Sigmoid colon (tissue), 7 donors: ENCODE results near the gene HCAR1. TPM values are rescaled to one million over a fixed set of nuclear protein-coding genes. Genes with fewer than 3 reads are reported as not detected.

Source experiments
- DNase-seq: peaks from one replicate; pipeline ENCODE4 v3.0.0-alpha.2; 2019
- H3K27ac ChIP-seq, 4 donors: fragments of 200-600 bp; sonication (generic); one replicate each; pipeline ENCODE4 v1.5.1; 2016 to 2019; ENCODE audit warnings: mild to moderate bottlenecking in 1 of 4
- H3K27me3 ChIP-seq, 3 donors: fragments of 200-600 bp; sonication (generic); one replicate each; pipeline ENCODE4 v1.5.1; 2019; ENCODE audit warnings: mild to moderate bottlenecking in 1 of 3
- H3K36me3 ChIP-seq, 4 donors: fragments of 200-600 bp; sonication (generic); one replicate each; pipeline ENCODE4 v1.5.1; 2016 to 2019
- H3K4me1 ChIP-seq, 4 donors: fragments of 200-600 bp; sonication (generic); one replicate each; pipeline ENCODE4 v1.5.1; 2017 to 2019
- H3K4me3 ChIP-seq, 4 donors: fragments of 200-600 bp; sonication (generic); one replicate each; pipeline ENCODE4 v1.5.1; 2017 to 2019; ENCODE audit warnings: mild to moderate bottlenecking in 2 of 4, moderate library complexity in 1 of 4
- H3K9me3 ChIP-seq, 4 donors: fragments of 200-600 bp in 3 of 4; sonication (generic) in 3 of 4; one replicate each; pipeline versions ENCODE4 v1.5.1 to v1.6.1; 2013 to 2019
- EP300 ChIP-seq, 4 donors: sonication (generic); formaldehyde crosslinking; IDR thresholded peaks; one replicate each; pipeline ENCODE4 v1.6.1; 2017; ENCODE audit warnings: antibody characterized with exemption in 4 of 4
- POLR2A ChIP-seq, 2 donors: fragments of 450-650 bp; IDR thresholded peaks; one replicate each; pipeline ENCODE4 v1.6.1; 2016; ENCODE audit warnings: antibody characterized with exemption in 2 of 2, mild to moderate bottlenecking in 2 of 2, moderate library complexity in 2 of 2
- POLR2AphosphoS5 ChIP-seq, 4 donors: sonication (generic); formaldehyde crosslinking; IDR thresholded peaks; one replicate each; pipeline ENCODE4 v1.6.1; 2017; ENCODE audit warnings: antibody characterized with exemption in 4 of 4
- WGBS, 2 donors: extraction: QIAGEN DNeasy Blood & Tissue Kit; methylation state at CpG; one replicate each; pipeline ENCODE4 v1.1.7; 2013; 5-methylcytosine and 5-hydroxymethylcytosine counted together
- intact Hi-C: fragments of 100-400 bp; cut with DNase I; formaldehyde crosslinking; loops from one replicate; pipeline ENCODE4 v1.15.1; 2023
- polyA plus RNA-seq, 3 donors: library from polyadenylated mRNA; stranded (reverse); fragments of 200-250 nt; gene quantifications; one replicate each; pipeline ENCODE4 v1.2.3, GENCODE V29; 2013
- total RNA-seq, 4 donors: library from RNA; depleted of rRNA; stranded (reverse); fragments of >200 nt; gene quantifications; one replicate each; pipeline ENCODE4 v1.1.0, GENCODE V29; 2016
- TF ChIP-seq, protein P1 (sequence below), 4 experiments: fragments of 450-650 bp in 3 of 4; fragments of 200-600 bp in 1 of 4; IDR thresholded peaks; one replicate each; pipeline ENCODE4 v1.5.1; 2016 to 2019; ENCODE audit warnings: antibody characterized with exemption in 4 of 4, mild to moderate bottlenecking in 3 of 4, moderate library complexity in 2 of 4
- donor health status: healthy with polysubstance abuse.
- donor health status: Bipolar disorder and iron deficiency.
- donor health status: healthy.

Gene HCAR1
- total and polyA plus RNA-seq, 7 donors, result under 0.01 to 0.12 TPM; not detected in 5

- intact Hi-C loops, result no loop called here
- Histone ChIP-seq H3K27me3 (no peaks in the 10 kb centered on the region), H3K36me3 (no peaks in the 10 kb centered on the region), H3K4me1 (no peaks in the 10 kb centered on the region), H3K27ac (no peak overlapping the region), H3K9me3 (no peaks in the 10 kb centered on the region), H3K4me3 (no peak overlapping the region)
- DNase-seq, result no peak
- 91% methylated on average over 7 of the region's 7 CpGs for WGBS, 2 donors
- TF ChIP-seq EP300 (IDR thresholded peaks at IDR 0.05) (no peak), POLR2AphosphoS5 (IDR thresholded peaks at IDR 0.05) (no peak), POLR2A (IDR thresholded peaks at IDR 0.05) (no peak)
- TF ChIP-seq, protein P1, sequence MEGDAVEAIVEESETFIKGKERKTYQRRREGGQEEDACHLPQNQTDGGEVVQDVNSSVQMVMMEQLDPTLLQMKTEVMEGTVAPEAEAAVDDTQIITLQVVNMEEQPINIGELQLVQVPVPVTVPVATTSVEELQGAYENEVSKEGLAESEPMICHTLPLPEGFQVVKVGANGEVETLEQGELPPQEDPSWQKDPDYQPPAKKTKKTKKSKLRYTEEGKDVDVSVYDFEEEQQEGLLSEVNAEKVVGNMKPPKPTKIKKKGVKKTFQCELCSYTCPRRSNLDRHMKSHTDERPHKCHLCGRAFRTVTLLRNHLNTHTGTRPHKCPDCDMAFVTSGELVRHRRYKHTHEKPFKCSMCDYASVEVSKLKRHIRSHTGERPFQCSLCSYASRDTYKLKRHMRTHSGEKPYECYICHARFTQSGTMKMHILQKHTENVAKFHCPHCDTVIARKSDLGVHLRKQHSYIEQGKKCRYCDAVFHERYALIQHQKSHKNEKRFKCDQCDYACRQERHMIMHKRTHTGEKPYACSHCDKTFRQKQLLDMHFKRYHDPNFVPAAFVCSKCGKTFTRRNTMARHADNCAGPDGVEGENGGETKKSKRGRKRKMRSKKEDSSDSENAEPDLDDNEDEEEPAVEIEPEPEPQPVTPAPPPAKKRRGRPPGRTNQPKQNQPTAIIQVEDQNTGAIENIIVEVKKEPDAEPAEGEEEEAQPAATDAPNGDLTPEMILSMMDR (IDR thresholded peaks at IDR 0.05), result no peak
Measured at GRCh38 chr12:122743895-122744525, 13.4 kb upstream of the HCAR1 start.

GRCh38 chr12:122740351-122740750 is 9.7 kb upstream of the HCAR1 start:
- no peaks in the 10 kb centered on the region for H3K27me3 ChIP-seq
- H3K9me3 ChIP-seq, result no peaks in the 10 kb centered on the region
- TF ChIP-seq POLR2AphosphoS5 (IDR thresholded peaks at IDR 0.05), result no peak
- no peak for TF ChIP-seq POLR2A (IDR thresholded peaks at IDR 0.05)
- TF ChIP-seq, protein P1 (IDR thresholded peaks at IDR 0.05), result no peak
- TF ChIP-seq EP300 (IDR thresholded peaks at IDR 0.05), result no peak
- no peak overlapping the region for H3K27ac ChIP-seq
- no peaks in the 10 kb centered on the region for H3K36me3 ChIP-seq
- intact Hi-C loops, result no loop called here
- no peak overlapping the region for H3K4me3 ChIP-seq
- WGBS, 2 donors, result 94 to 97% methylated on average over 7 of the region's 7 CpGs
- DNase-seq, result no peak
- no peaks in the 10 kb centered on the region for H3K4me1 ChIP-seq

GRCh38 chr12:122738571-122738970 is 7.9 kb upstream of the HCAR1 start:
- Histone ChIP-seq H3K4me3 (no peak overlapping the region), H3K9me3 (no peaks in the 10 kb centered on the region), H3K27me3 (no peaks in the 10 kb centered on the region), H3K4me1 (no peaks in the 10 kb centered on the region), H3K27ac (no peak overlapping the region), H3K36me3 (no peaks in the 10 kb centered on the region)
- DNase-seq, result no peak
- TF ChIP-seq EP300 (IDR thresholded peaks at IDR 0.05), result no peak
- TF ChIP-seq, protein P1 (IDR thresholded peaks at IDR 0.05), result no peak
- no peak for TF ChIP-seq POLR2AphosphoS5 (IDR thresholded peaks at IDR 0.05)
- TF ChIP-seq POLR2A (IDR thresholded peaks at IDR 0.05), result no peak
- 75 to 76% methylated on average over 7 of the region's 7 CpGs for WGBS, 2 donors
- intact Hi-C loops, result no loop called here

DNA sequence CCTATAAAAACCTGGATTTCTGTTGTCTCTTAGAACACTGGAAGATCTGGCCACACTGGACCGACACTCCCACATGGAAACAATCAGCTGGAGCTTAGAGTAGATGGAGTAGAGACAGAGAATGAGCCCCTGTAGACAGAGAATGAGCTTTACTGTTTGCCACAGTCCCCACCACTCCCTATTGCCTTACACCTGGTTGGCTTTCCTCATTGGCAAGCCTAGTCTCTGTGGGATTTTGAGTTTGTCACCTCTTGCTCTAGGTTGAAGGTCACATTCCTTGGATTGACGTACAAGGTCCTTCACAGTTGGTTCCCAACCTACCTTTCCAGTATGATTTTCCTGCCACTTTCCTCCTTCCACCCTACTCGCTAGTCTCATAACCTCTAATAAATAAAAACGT is 2.0 kb upstream of the HCAR1 start:
- H3K4me1 ChIP-seq, result no peaks in the 10 kb centered on the region
- no peak overlapping the region for H3K27ac ChIP-seq
- H3K9me3 ChIP-seq, result no peaks in the 10 kb centered on the region
- TF ChIP-seq, protein P1 (IDR thresholded peaks at IDR 0.05), result no peak
- TF ChIP-seq EP300 (IDR thresholded peaks at IDR 0.05) (no peak), POLR2AphosphoS5 (IDR thresholded peaks at IDR 0.05) (no peak), POLR2A (IDR thresholded peaks at IDR 0.05) (no peak)
- H3K36me3 ChIP-seq, result no peaks in the 10 kb centered on the region
- WGBS, 2 donors, result 91 to 92% methylated on average over 4 of the region's 4 CpGs
- no peak overlapping the region for H3K4me3 ChIP-seq
- DNase-seq, result no peak
- intact Hi-C loops, result no loop called here
- H3K27me3 ChIP-seq, result no peaks in the 10 kb centered on the region

- no peak overlapping the region for H3K27ac ChIP-seq
- H3K4me1 ChIP-seq, result no peaks in the 10 kb centered on the region
- WGBS, 2 donors, result 64 to 79% methylated on average over 3 of the region's 3 CpGs
- H3K4me3 ChIP-seq, result no peak overlapping the region
- no peaks in the 10 kb centered on the region for H3K36me3 ChIP-seq
- no peaks in the 10 kb centered on the region for H3K27me3 ChIP-seq
- no peak for TF ChIP-seq EP300 (IDR thresholded peaks at IDR 0.05)
- TF ChIP-seq, protein P1 (IDR thresholded peaks at IDR 0.05), result no peak
- H3K9me3 ChIP-seq, result no peaks in the 10 kb centered on the region
- no peak for DNase-seq
- intact Hi-C loops, result no loop called here
Measured at GRCh38 chr12:122732170-122732569, 1.5 kb upstream of the HCAR1 start.
